WTC11 (cell line): ENCODE results near the gene ZBTB44. TPM values are rescaled to one million over a fixed set of nuclear protein-coding genes. Genes with fewer than 3 reads are reported as not detected.
A peak's percentile ranks its signal among the peaks of the same experiment; 100 is the strongest.
"Not testable (repeated sequence)": the region's sequence is repeated elsewhere in the genome, so short reads cannot be mapped to it uniquely, and the experiment has no call there.

Source experiments
- ATAC-seq: fragments of 200-7000 bp; cut with Tn5 transposase; 2 replicates; pipeline ENCODE4 v1.10.0; 2021; ENCODE audit warnings: mild to moderate bottlenecking, moderate library complexity
- CTCF ChIA-PET: fragments of 300-600 bp; sonication (Branson Sonifier 250); formaldehyde crosslinking; loops from one replicate; lab custom pipeline; 2021; ENCODE audit warnings: antibody characterized with exemption; lab: Charles Lee
- POLR2A ChIA-PET: fragments of 350-600 bp; sonication (Branson Sonifier 250); formaldehyde crosslinking; loops from one replicate; lab custom pipeline; 2021; ENCODE audit warnings: antibody characterized with exemption; lab: Charles Lee
- DNase-seq: peaks from one replicate; pipeline ENCODE4 v3.0.0; 2021; ENCODE audit warnings: low spot score
- H3K27ac Mint-ChIP-seq: 2 replicates; pipeline ENCODE4 v1.8.0; 2021; ENCODE audit warnings: mixed read lengths
- H3K27me3 Mint-ChIP-seq: 2 replicates; pipeline ENCODE4 v1.8.0; 2021; ENCODE audit warnings: low read depth, mild to moderate bottlenecking, moderate library complexity, mixed read lengths
- H3K36me3 Mint-ChIP-seq: 2 replicates; pipeline ENCODE4 v1.8.0; 2021; ENCODE audit warnings: mixed read lengths
- H3K4me1 Mint-ChIP-seq: 2 replicates; pipeline ENCODE4 v1.8.0; 2022; ENCODE audit warnings: mixed read lengths
- H3K4me3 Mint-ChIP-seq: 2 replicates; pipeline ENCODE4 v1.8.0; 2021; ENCODE audit warnings: mild to moderate bottlenecking, moderate library complexity, mixed read lengths
- H3K9me3 Mint-ChIP-seq: 2 replicates; pipeline ENCODE4 v1.8.0; 2021; ENCODE audit warnings: mixed read lengths
- CBFB ChIP-seq: sonication (generic); formaldehyde crosslinking; IDR thresholded peaks from 2 replicates; pipeline ENCODE4 v1.8.1; 2022; ENCODE audit warnings: mild to moderate bottlenecking, low read depth, missing genetic modification reagents
- ELF4 ChIP-seq: sonication (generic); formaldehyde crosslinking; IDR thresholded peaks from 2 replicates; pipeline ENCODE4 v1.8.1; 2022; ENCODE audit warnings: low read depth, mild to moderate bottlenecking, moderate library complexity, missing genetic modification reagents
- FOXP4 ChIP-seq: sonication (generic); formaldehyde crosslinking; IDR thresholded peaks from 2 replicates; pipeline ENCODE4 v1.8.0; 2022; ENCODE audit warnings: mild to moderate bottlenecking, missing genetic modification reagents
- GTF2I ChIP-seq: fragments of 250-450 bp; sonication (Bioruptor Pico); conservative IDR thresholded peaks from 2 replicates; pipeline ENCODE4 v1.4.0; 2021; ENCODE audit warnings: mild to moderate bottlenecking
- HMGXB4 ChIP-seq: sonication (generic); formaldehyde crosslinking; IDR thresholded peaks from 2 replicates; pipeline ENCODE4 v1.8.1; 2023; ENCODE audit warnings: mild to moderate bottlenecking, moderate library complexity, missing genetic modification reagents
- JAZF1 ChIP-seq: fragments of 250-450 bp; sonication (Bioruptor Pico); IDR thresholded peaks from 2 replicates; pipeline ENCODE4 v1.9.0; 2021; ENCODE audit warnings: moderate library complexity, mild to moderate bottlenecking, inconsistent platforms
- KAT7 ChIP-seq: sonication (generic); formaldehyde crosslinking; IDR thresholded peaks from 2 replicates; pipeline ENCODE4 v1.8.1; 2023; ENCODE audit warnings: missing genetic modification reagents, mild to moderate bottlenecking, borderline replicate concordance
- MXD4 ChIP-seq: fragments of 250-450 bp; sonication (Bioruptor Pico); IDR thresholded peaks from 2 replicates; pipeline ENCODE4 v1.8.0; 2021; ENCODE audit warnings: mild to moderate bottlenecking, moderate library complexity, borderline replicate concordance
- NFYB ChIP-seq: sonication (generic); formaldehyde crosslinking; conservative IDR thresholded peaks from 2 replicates; pipeline ENCODE4 v1.8.0; 2022; ENCODE audit warnings: low read depth, missing genetic modification reagents
- NR1H2 ChIP-seq: sonication (generic); formaldehyde crosslinking; IDR thresholded peaks from 2 replicates; pipeline ENCODE4 v1.9.0; 2021; ENCODE audit warnings: mild to moderate bottlenecking, moderate library complexity, missing genetic modification reagents
- RELA ChIP-seq: sonication (generic); formaldehyde crosslinking; IDR thresholded peaks from 2 replicates; pipeline ENCODE4 v1.8.1; 2022; ENCODE audit warnings: missing genetic modification reagents, mild to moderate bottlenecking, borderline replicate concordance
- TEAD4 ChIP-seq: sonication (generic); formaldehyde crosslinking; IDR thresholded peaks from 2 replicates; pipeline ENCODE4 v1.8.0; 2022; ENCODE audit warnings: mild to moderate bottlenecking, missing genetic modification reagents
- ZNF121 ChIP-seq: sonication (generic); formaldehyde crosslinking; IDR thresholded peaks from 2 replicates; pipeline ENCODE4 v1.8.0; 2023; ENCODE audit warnings: missing genetic modification reagents
- ZNF263 ChIP-seq: sonication (generic); formaldehyde crosslinking; IDR thresholded peaks from 2 replicates; pipeline ENCODE4 v1.8.1; 2022; ENCODE audit warnings: low read depth, mild to moderate bottlenecking, moderate library complexity, missing genetic modification reagents
- ZNF317 ChIP-seq: sonication (generic); formaldehyde crosslinking; IDR thresholded peaks from 2 replicates; pipeline ENCODE4 v1.8.1; 2023; ENCODE audit warnings: low read depth, mild to moderate bottlenecking, moderate library complexity, missing genetic modification reagents, borderline replicate concordance
- ZNF423 ChIP-seq: fragments of 250-450 bp; sonication (Bioruptor Pico); IDR thresholded peaks from 2 replicates; pipeline ENCODE4 v2.1.2; 2022; ENCODE audit warnings: mild to moderate bottlenecking, moderate library complexity
- ZNF512 ChIP-seq: sonication (generic); formaldehyde crosslinking; IDR thresholded peaks from 2 replicates; pipeline ENCODE4 v1.8.1; 2022; ENCODE audit warnings: missing genetic modification reagents, borderline replicate concordance
- ZNF532 ChIP-seq: fragments of 250-450 bp; sonication (Bioruptor Pico); IDR thresholded peaks from 2 replicates; pipeline ENCODE4 v1.9.0; 2021; ENCODE audit warnings: mild to moderate bottlenecking, borderline replicate concordance
- total RNA-seq: library from RNA; stranded (reverse); gene quantifications from 3 replicates; pipeline ENCODE4 v1.2.3, GENCODE V29; 2021

Gene ZBTB44
- total RNA-seq, 1 experiment from 2014 or later = 107 TPM

- TF ChIP-seq ZNF512 (CRISPR knock-in tag) (no peak), RELA (CRISPR knock-in tag) (no peak), MXD4 (no peak), NR1H2 (CRISPR knock-in tag) (no peak), ZNF263 (CRISPR knock-in tag) (no peak), ZNF317 (no peak), ZNF423 (CRISPR knock-in tag) (no peak), CBFB (CRISPR knock-in tag) (no peak), TEAD4 (CRISPR knock-in tag) (no peak)
- TF ChIP-seq, all 79 proteins: peak for 0
These were observed 23.9 kb upstream of the ZBTB44 start (continued) for GRCh38 chr11:130338667-130339066.

GRCh38 chr11:130337281-130338089 is 22.8 kb upstream of the ZBTB44 start:
- Mint-ChIP-seq H3K4me3 (no peak overlapping the region), H3K36me3 (peaks cover 12% of the 10 kb centered on the region), H3K4me1 (no peaks in the 10 kb centered on the region), H3K27ac (no peak overlapping the region), H3K27me3 (no peaks in the 10 kb centered on the region; the same call in 1 of the 2 replicates), H3K9me3 (peaks cover 27% of the 10 kb centered on the region)
- DNase-seq (no peak), ATAC-seq (no peak; the same call in 1 of the 2 replicates)
- TF ChIP-seq ELF4 (CRISPR knock-in tag) (no peak), ZNF121 (no peak), ZNF532 (CRISPR knock-in tag) (no peak), KAT7 (no peak)
- ChIA-PET CTCF (interaction anchor here (1.4 kb wide), 1 partner anchor 34 kb away, joined by 3 read pairs; no protein-coding TSS in a partner anchor), POLR2A (no interaction called here)

- POLR2A ChIA-PET, H3K27ac Mint-ChIP-seq, H3K36me3 Mint-ChIP-seq, CTCF ChIA-PET, H3K4me3 Mint-ChIP-seq, H3K27me3 Mint-ChIP-seq, DNase-seq, ATAC-seq: not testable (repeated sequence)
- Mint-ChIP-seq H3K9me3 (peaks cover 14% of the 10 kb centered on the region), H3K4me1 (peaks cover 15% of the 10 kb centered on the region)
These were observed 16.7 kb upstream of the ZBTB44 start for GRCh38 chr11:130331397-130331796.

- ATAC-seq = no peak
- H3K27me3 Mint-ChIP-seq = no peaks in the 10 kb centered on the region; the same call in 1 of the 2 replicates
- no peak overlapping the region for H3K4me3 Mint-ChIP-seq
- POLR2A ChIA-PET = interaction anchor here (0.6 kb wide), 1 partner anchor 9 kb away, joined by 3 read pairs; no protein-coding TSS in a partner anchor
- DNase-seq = no peak
- CTCF ChIA-PET = interaction anchor here (1.0 kb wide), 1 partner anchor 26 kb away, joined by 3 read pairs; no protein-coding TSS in a partner anchor
- H3K9me3 Mint-ChIP-seq = peaks cover 11% of the 10 kb centered on the region
- peaks cover 15% of the 10 kb centered on the region for H3K4me1 Mint-ChIP-seq
- peak overlapping the region; percentile 62; the same call in 1 of the 2 replicates for H3K27ac Mint-ChIP-seq
- peaks cover 4% of the 10 kb centered on the region; the same call in 1 of the 2 replicates for H3K36me3 Mint-ChIP-seq
- no peak for TF ChIP-seq FOXP4 (CRISPR knock-in tag)
- no peak for TF ChIP-seq HMGXB4 (CRISPR knock-in tag)
- no peak for TF ChIP-seq JAZF1 (CRISPR knock-in tag)
- TF ChIP-seq GTF2I (CRISPR knock-in tag) = no peak
- TF ChIP-seq NFYB (CRISPR knock-in tag) = no peak
These were observed 15.5 kb upstream of the ZBTB44 start for GRCh38 chr11:130330101-130330684.
